Measurements from ENCODE around the gene HSPA8. TPM values are rescaled to one million over a fixed set of nuclear protein-coding genes. Genes with fewer than 3 reads are reported as not detected.
"Not testable (repeated sequence)": the region's sequence is repeated elsewhere in the genome, so short reads cannot be mapped to it uniquely, and the experiment has no call there.

The HSPA8 gene
- total and polyA plus RNA-seq, 2 of the 8 experiments (the other 6 are each of a cell fraction or from before 2014, with no cell fraction given): 1,491 to 2,155 TPM

DNA sequence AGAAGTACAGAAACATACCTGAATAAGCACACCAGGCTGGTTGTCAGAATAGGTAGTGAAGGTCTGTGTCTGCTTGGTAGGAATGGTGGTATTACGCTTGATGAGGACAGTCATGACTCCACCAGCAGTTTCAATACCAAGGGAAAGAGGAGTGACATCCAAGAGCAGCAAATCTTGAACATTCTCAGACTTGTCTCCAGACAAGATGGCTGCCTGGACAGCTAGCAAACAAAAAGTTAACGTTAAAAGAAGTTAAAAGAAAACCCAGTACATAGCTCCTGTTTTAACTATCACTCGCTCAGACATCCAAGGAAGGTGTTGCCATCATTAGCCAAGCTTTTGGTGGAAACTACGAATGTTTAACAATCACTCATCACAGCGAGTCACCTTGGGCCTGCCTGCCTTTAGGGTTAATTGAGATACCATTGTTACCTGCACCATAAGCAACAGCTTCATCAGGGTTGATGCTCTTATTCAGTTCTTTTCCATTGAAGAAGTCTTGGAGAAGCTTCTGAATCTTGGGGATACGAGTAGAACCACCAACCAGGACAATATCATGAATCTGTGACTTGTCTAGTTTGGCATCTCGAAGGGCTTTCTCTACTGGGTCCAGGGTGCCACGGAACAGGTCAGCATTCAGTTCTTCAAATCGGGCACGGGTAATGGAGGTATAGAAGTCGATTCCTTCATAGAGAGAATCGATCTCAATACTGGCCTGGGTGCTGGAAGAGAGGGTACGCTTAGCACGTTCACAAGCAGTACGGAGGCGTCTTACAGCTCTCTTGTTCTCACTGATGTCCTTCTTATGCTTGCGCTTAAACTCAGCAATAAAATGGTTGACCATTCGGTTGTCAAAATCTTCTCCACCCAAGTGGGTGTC is 2.7 kb downstream of the HSPA8 start:
- not testable (repeated sequence) for H4K8ac ChIP-seq (ENCODE audit: extremely low read depth, insufficient read depth, low read length); H2AFZ ChIP-seq (ENCODE audit: low read length); H2BK12ac ChIP-seq (ENCODE audit: low read depth, low read length); H2BK120ac ChIP-seq (replicated peaks; ENCODE audit: low read depth, low read length); H2BK20ac ChIP-seq (ENCODE audit: low read length); H3K14ac ChIP-seq (ENCODE audit: insufficient read length); H3K4me1 ChIP-seq (replicated peaks in 1 of 4; ENCODE audit: control insufficient read depth in 3 of 4, insufficient read depth in 4 of 4, low read length in 3 of 4); H3K9me3 ChIP-seq (ENCODE audit: insufficient read depth in 2 of 2, low read depth in 1 of 2, low read length in 1 of 2); H3K79me1 ChIP-seq (ENCODE audit: low read depth, low read length); H3K27me3 ChIP-seq (replicated peaks in 1 of 4; ENCODE audit: control insufficient read depth in 3 of 4, extremely low read depth in 1 of 4, insufficient read depth in 3 of 4, low read length in 3 of 4); H2BK15ac ChIP-seq (ENCODE audit: low read length); DNase-seq (ENCODE audit: low read depth in 1 of 2, low spot score in 2 of 2); FAIRE-seq; H3K23ac ChIP-seq (ENCODE audit: insufficient read length); H4K5ac ChIP-seq (ENCODE audit: insufficient read length, low read depth, low read length); H2BK5ac ChIP-seq (ENCODE audit: low read depth, low read length); H3K18ac ChIP-seq (ENCODE audit: extremely low read depth, low read length); H3K56ac ChIP-seq (replicated peaks; ENCODE audit: insufficient read length, low read depth, low read length); H4K91ac ChIP-seq (replicated peaks; ENCODE audit: insufficient read length, low read length); H3K4ac ChIP-seq (replicated peaks; ENCODE audit: insufficient read length, low read depth, low read length); H3K27ac ChIP-seq (ENCODE audit: low read depth, low read length); H2AK5ac ChIP-seq (ENCODE audit: low read depth, low read length); H3K23me2 ChIP-seq (ENCODE audit: low read depth, low read length)
- 84% methylated on average over 18 of the region's 18 CpGs; no CpG with 5 or more reads in 1 of the 2 experiments for WGBS, 2 experiments (ENCODE audit: extremely low coverage in 1 of 2, insufficient coverage in 1 of 2, insufficient read length in 1 of 2, insufficient replicate concordance in 2 of 2, low coverage in 1 of 2, low lambda C conversion rate in 2 of 2, missing lambda C conversion rate in 1 of 2)
- peak overlapping the region in 3 of 4 experiments; percentile 18 to 98 (median 92); a peak in 3 of 8 replicates for H3K4me3 ChIP-seq (ENCODE audit: extremely low read depth in 1 of 4, insufficient read depth in 2 of 4, low read depth in 3 of 4, low read length in 4 of 4)
- TF ChIP-seq SP1 (IDR thresholded peaks at IDR 0.05; ENCODE audit: low read depth, low read length) (peak; percentile 31; the same call in 1 of the 2 replicates), YY1 (IDR thresholded peaks at IDR 0.05; ENCODE audit: low read depth, low read length) (0 out of 2 replicates have a peak, but pooled peaks have one; percentile 44), SIX5 (IDR thresholded peaks at IDR 0.05; ENCODE audit: low read depth, low read length) (peak; percentile 25; the same call in 1 of the 2 replicates)
- H3K79me2 ChIP-seq (ENCODE audit: control insufficient read depth in 1 of 2, insufficient read depth in 2 of 2, low read length in 2 of 2): peaks cover 10 to 50% of the 10 kb centered on the region in 2 experiments
- peak overlapping the region; percentile 62 to 81 for H3K4me2 ChIP-seq (ENCODE audit: insufficient read depth in 1 of 2, low read depth in 2 of 2, low read length in 2 of 2)
- peaks cover 31 to 33% of the 10 kb centered on the region in 2 experiments for H4K20me1 ChIP-seq (replicated peaks in 1 of 2; ENCODE audit: control insufficient read depth in 1 of 2, insufficient read depth in 2 of 2, low read length in 2 of 2)
- peak overlapping the region in 1 of 4 experiments; percentile 38; a peak in 1 of 7 replicates for H3K9ac ChIP-seq (replicated peaks in 1 of 4; ENCODE audit: extremely low read depth in 1 of 4, low read depth in 3 of 4, low read length in 3 of 4)
- ChIA-PET CTCF (ENCODE audit: partially characterized antibody) (interaction anchor here (0.5 to 1.9 kb wide), 4 partner anchors 12 to 149 kb away, joined by 3 to 7 read pairs (median 4); no protein-coding TSS in a partner anchor), POLR2A (ENCODE audit: partially characterized antibody) (interaction anchor here (0.8 to 1.4 kb wide), 8 partner anchors 9 to 186 kb away, joined by 3 to 4 read pairs (median 3); no protein-coding TSS in a partner anchor)
- peaks cover 32 to 62% (median 56%) of the 10 kb centered on the region in 4 experiments for H3K36me3 ChIP-seq (ENCODE audit: control insufficient read depth in 2 of 4, insufficient read depth in 4 of 4, low read length in 3 of 4)
